Stimulated activated CD4-positive, alpha-beta T cell treated with anti-CD3 and anti-CD28 coated beads, Interleukin-4, amount 100 ng/mL, for 4 hours (primary cell): ENCODE results near the gene ACAP2.
"Not testable (repeated sequence)": the region's sequence is repeated elsewhere in the genome, so short reads cannot be mapped to it uniquely, and the experiment has no call there.

ENCODE experiments used
- DNase-seq, 2 experiments: peaks; one replicate each; pipeline ENCODE4 v3.0.0-alpha.2; 2020

ACAP2 gene

DNA sequence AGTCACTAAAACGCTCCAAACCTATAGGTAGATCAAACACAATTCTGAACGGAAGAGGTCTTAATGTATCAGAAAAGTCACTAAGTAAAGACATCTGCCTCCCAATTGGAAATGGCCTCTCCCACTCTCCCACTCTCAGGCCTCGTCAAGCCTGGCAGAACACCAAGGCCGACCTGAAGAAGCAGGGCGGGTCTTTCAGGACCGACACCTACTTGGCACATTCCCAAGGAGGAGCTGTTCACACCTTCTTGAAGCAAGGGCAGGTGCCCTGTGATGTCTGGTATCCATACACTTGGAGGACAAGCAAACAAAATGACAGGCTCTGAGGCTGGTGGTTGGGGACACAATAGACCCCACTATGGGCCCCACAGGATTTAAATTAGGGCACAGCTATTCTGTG, 201.9 kb downstream of the ACAP2 start:
- DNase-seq: no peak

DNA sequence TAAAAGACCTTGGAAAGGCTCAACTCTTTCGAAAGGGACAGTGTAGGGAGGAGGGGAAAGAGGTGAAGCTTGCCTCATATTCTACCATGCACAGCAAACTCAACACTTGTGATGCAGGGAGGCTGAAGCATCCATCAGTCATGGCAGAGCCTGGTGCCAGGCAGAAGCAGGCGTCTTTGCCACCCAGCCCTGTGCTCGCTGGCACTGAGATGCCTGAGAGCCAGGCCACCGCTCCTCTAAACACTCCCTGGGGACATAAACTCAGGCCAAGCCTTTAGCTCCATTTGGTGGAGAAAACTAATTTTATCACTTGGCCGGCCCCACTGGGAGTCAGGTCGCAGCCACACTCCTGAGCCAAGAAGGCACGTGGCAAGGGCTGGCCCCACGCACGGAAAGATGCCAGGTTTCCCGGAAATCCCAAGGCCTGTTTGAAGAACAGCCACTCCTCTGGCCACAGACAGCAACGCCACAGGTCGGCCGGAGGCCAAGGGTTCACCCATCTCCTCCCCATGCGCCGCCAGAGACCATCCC, 202.6 kb downstream of the ACAP2 start:
- DNase-seq: no peak

DNA sequence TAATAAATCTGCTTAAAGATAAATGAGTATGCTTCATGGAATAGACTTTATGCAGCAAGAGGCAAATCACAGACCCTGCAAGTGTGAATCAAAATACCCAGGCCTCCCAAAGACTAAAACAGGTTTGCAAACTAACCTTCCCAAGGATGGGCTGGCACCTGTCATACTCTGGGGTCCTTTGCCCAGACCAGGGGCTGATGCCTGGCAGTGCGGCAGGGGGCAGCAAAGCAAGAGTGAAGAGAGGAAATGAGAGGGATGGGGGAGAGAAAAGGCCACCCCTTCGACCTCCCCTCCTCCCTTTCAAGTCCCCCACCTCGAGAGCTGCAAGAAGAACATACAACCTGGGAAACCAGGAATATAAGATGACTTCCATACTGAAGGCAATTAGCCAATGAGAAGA, 203.7 kb downstream of the ACAP2 start:
- no peak for DNase-seq

DNA sequence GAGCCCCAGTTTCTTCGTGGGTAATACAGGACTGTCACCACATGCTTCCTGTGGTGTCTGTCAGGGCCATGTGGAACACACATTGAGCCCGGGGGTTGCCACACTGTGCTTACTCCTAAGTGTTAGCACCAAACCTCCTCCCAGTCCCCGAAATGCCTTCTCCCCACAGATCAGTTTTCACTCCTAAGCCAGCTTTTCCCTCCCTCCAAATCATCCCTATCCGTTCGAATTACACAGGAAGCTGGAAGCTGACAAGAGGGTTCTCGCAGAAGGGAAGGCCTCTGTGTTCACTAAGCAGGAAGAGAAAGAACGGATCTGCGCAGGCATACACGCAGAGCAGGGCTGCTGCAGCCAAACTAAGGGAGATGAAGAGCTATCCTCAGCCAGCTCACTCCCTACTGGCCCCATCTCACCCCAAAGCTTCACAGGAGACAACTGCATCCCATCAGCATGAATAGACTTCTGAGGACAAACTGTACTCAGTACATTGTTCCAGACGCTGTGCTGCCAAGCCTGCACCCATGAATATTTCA, 204.2 kb downstream of the ACAP2 start:
- DNase-seq: no peak

DNA sequence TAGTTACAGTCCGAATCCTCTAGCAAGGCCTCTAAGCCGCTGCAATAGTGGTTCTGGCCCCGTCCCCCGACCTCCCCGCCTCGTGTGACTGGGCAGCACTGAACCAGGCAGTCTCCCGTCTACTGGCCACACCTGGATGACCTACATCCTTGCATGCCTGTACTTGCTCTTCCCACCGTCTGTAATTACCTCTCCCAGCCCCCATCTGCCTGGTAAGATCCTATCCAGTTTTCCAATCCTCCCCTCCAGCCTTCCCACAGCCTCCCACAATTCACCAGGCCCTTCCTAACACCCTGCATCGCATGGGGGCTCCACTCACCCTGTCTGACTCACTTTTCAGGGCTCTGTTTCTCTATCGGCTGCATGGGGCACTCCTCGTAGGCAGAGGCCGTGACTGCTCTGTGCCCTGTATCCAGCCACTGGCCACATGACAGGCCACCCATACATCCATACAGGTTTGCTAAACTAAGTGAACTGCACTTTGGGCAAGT, 204.7 kb downstream of the ACAP2 start:
- no peak for DNase-seq

DNA sequence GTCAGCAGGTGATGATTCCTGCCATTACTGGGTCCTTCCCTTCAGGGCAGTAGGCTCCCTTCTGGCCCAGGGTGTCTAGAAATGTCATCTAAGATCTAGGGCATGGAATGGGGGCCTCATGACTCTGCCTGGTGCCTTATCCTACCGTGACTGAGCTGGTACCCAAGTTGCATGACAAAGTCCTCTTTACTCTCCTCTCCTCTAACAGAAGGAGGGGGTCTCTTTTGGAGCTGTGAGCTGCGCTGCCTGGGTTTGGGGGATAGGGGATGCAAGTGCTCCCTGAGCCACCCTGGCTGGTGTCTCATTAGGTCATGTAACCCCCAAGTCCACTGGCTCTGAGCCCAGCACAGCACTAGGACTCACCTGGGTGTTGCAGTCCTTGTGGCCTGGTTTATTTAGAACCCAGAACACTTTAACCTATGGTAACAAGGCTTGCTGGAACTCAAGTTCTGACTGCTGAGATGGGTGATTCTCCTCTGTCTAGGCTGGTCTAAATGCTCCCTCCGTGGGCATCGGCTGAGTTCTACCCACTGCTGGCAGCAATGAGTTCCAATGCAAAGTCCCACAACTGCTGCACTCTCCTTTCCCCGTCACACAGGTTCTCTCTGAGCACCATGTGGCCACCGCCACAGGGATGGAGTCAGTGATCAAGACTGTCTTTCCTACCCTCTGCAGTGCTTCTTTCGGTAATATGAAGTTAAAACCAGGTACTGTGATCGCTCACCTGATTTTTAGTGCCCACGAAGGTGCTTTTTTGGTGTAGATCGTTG, 205.8 kb downstream of the ACAP2 start:
- no peak for DNase-seq

DNA sequence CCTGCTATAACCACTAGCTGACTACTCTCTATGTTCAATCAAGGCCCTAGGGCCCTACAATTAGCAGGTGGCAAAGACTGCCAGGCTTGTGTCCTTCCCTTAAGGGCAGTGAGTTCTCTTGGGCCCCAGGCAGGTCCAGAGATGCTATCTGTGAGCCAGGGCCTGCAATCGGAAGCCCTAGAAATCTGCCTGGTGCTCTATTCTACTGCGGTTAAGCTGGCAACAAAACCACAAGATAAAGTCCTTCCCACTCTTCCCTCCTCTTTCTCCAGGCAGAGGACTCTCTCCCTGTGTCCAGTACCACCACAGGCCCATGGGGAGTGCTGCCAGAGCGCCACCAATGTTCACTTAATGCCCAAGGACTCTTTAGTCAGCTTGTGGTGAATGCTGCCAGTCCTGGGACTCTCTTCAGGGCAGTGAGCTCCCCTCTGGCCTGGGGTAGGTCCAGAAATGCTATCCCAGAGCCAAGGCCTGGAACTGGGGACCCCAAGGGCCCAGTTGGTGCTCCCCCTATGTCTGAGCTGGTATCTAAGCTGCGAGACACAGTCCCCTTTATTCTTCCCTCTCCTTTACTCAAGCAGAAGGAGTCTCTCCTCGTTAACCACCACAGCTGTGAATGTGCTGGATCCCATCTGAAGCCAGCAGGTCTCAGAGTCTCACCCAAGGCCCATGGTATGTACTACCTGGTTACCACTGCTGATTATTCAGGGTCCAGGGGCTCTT, 206.6 kb downstream of the ACAP2 start:
- DNase-seq: no peak

DNA sequence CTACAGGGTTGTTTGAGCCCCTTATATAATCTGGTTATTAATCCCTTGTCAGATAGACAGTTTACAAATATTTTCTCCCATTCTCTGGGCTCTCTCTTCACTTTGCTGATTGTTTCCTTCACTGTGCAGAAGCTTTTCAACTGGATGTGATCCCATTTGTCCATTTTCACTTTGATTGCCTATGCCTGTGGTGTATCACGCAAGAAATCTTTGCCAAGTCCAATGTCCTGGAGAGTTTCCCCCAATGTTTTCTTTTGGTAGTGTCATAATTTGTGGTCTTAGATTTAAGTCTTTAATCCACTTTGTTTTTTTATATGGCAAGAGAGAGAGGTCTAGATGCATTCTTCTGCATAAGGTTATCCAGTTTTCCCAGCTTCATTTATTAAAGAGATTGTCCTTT, 212.6 kb downstream of the ACAP2 start:
- no peak for DNase-seq

DNA sequence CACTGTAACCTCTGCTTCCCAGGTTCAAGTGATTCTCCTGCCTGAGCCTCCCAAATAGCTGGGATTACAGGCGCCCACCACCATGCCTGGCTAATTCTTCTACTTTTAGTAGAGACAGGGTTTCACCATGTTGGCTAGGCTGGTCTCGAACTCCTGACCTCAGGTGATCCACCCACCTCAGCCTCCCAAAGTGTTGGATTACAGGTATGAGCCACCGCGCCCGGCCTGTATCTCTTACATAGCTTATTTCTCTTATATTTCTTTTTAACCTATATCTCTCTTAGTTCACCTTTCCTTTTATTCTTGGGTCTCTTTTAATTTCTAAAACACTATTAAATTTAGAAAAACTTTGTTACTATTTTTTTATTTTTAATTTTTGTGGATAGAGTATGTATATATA, 213.9 kb downstream of the ACAP2 start:
- not testable (repeated sequence) for DNase-seq

DNA sequence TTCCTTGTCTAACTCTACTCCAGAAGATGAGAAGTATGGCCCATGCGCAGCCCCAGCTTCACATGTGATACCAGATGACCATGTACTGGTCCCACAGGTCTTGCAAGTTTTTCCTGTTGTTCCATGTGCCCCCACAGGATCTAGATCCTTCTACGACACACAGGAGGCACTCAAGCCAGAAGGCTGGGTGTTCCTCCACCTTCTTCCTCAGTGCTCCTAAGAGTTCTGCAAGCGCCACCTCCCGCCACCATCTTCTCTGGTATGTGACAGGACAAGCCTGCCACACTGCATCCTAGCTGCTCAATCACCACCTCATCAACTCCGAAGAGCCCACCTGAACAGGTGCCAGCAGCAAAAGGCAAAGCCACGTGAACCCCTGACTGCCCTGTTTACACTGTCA, 214.9 kb downstream of the ACAP2 start:
- no peak for DNase-seq

DNA sequence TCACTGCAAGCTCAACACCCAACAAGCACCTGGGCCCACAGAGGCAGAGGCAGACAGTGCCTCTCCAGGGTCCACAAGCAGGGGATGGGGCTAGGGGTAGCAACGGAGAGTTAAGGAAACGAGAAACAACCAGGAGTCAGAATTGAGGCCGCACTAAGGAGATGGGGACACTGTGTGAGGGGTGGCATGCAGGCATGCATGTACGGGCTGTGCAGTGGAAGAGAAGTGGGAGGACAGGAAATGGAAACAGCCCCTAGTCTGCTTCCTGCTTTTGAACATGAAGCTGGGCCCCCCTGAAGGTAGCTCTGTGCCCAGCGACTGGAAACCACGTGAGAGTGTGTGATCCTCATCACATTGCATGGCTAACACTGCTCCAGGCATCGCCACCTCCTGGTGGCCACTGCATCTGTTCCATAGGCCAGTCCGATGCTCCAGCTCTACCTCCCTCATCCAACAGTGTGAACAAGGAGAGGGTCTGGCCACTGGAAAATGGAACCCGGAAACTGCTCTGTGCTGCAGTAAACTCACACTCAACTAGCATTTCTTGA, 215.8 kb downstream of the ACAP2 start:
- DNase-seq: no peak

DNA sequence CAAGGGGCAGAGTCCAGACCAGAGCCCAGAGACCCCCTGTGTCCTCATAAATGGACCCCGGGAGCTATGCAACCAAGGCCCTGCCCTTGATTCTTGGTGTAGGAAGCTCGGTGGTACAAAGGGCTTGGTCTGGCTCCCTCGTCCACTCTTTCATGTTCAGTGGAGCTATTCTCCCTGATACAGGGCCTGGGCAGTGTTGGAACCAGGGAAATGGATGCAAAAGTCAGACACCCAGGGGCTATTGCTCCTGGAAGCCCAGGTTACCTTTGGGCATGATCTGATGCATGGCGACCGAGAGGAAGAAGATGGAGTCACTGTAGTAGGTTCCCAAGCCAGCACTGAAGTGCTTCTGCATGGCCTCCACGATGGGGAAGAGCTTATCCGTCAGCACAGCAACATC, 216.4 kb downstream of the ACAP2 start:
- no peak for DNase-seq

DNA sequence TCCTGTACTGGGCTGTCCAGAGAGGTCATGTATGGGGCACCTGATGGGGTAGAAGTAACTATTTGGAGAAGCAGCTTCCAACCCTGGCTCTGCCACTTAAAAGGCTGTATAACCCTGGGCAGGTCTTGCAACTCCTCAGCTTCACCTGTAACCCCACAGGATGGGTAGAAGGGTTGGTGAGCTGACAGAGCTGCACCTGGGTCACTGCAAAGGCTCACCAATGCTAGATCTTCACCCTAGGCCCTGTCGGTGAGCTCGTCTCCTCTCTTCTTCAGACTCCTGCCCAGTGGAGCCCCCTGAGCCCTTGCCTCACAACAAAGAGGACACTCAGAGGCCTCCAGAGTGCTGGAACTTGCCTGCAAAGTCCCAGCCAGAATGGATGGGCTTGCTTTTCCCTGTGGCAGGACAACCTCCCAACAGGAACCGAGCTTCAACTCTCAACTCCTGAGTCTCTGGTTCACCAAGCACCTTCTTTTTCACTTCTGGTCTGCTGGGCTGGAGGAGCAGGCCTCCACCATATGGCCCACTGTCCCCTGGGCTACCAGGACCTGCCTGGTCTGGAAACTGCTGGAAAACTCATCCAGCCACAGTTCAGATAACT, 217.7 kb downstream of the ACAP2 start:
- DNase-seq: no peak
